ENCODE results near the gene FAM120A.
A peak's percentile ranks its signal among the peaks of the same experiment; 100 is the strongest.
"Not testable (repeated sequence)": the region's sequence is repeated elsewhere in the genome, so short reads cannot be mapped to it uniquely, and the experiment has no call there.

The FAM120A gene

GRCh38 chr9:93500571-93501298, 49.2 kb downstream of the FAM120A start:
- H3K27me3 ChIP-seq (replicated peaks; ENCODE audit: control insufficient read depth, insufficient read depth, low read length, poor library complexity, severe bottlenecking) = no peaks in the 10 kb centered on the region
- peak overlapping the region; percentile 55 for H3K4me3 ChIP-seq (ENCODE audit: insufficient read depth, low read depth, low read length, poor library complexity, severe bottlenecking)
- H3K9me3 ChIP-seq (ENCODE audit: control insufficient read depth, low read length) = no peaks in the 10 kb centered on the region
- H3K36me3 ChIP-seq (ENCODE audit: control insufficient read depth, insufficient read depth, low read length) = peaks cover 17% of the 10 kb centered on the region
- peak overlapping the region; percentile 34 for H3K27ac ChIP-seq (ENCODE audit: insufficient read depth, low read length, poor library complexity, severe bottlenecking)
- peaks cover 10% of the 10 kb centered on the region for H3K4me1 ChIP-seq (ENCODE audit: control insufficient read depth, insufficient read depth, low read length, poor library complexity, severe bottlenecking)
- DNase-seq = no peak

GRCh38 chr9:93501406-93501805, 49.9 kb downstream of the FAM120A start:
- H3K27me3 ChIP-seq (replicated peaks; ENCODE audit: control insufficient read depth, insufficient read depth, low read length, poor library complexity, severe bottlenecking) = no peaks in the 10 kb centered on the region
- H3K4me3 ChIP-seq (ENCODE audit: insufficient read depth, low read depth, low read length, poor library complexity, severe bottlenecking) = peak overlapping the region; percentile 55
- peaks cover 17% of the 10 kb centered on the region for H3K36me3 ChIP-seq (ENCODE audit: control insufficient read depth, insufficient read depth, low read length)
- peak overlapping the region; percentile 34 for H3K27ac ChIP-seq (ENCODE audit: insufficient read depth, low read length, poor library complexity, severe bottlenecking)
- H3K9me3 ChIP-seq (ENCODE audit: control insufficient read depth, low read length) = no peaks in the 10 kb centered on the region
- peaks cover 10% of the 10 kb centered on the region for H3K4me1 ChIP-seq (ENCODE audit: control insufficient read depth, insufficient read depth, low read length, poor library complexity, severe bottlenecking)
- DNase-seq = no peak

- no peak overlapping the region for H3K27ac ChIP-seq (ENCODE audit: insufficient read depth, low read length, poor library complexity, severe bottlenecking)
- peaks cover 6% of the 10 kb centered on the region for H3K36me3 ChIP-seq (ENCODE audit: control insufficient read depth, insufficient read depth, low read length)
Observed at GRCh38 chr9:93503381-93503780, 51.9 kb downstream of the FAM120A start.

GRCh38 chr9:93505541-93506132, 54.2 kb downstream of the FAM120A start:
- no peak overlapping the region for H3K4me3 ChIP-seq (ENCODE audit: insufficient read depth, low read depth, low read length, poor library complexity, severe bottlenecking)
- no peak for DNase-seq
- H3K9me3 ChIP-seq (ENCODE audit: control insufficient read depth, low read length) = no peaks in the 10 kb centered on the region
- H3K27ac ChIP-seq (ENCODE audit: insufficient read depth, low read length, poor library complexity, severe bottlenecking) = no peak overlapping the region
- no peaks in the 10 kb centered on the region for H3K27me3 ChIP-seq (replicated peaks; ENCODE audit: control insufficient read depth, insufficient read depth, low read length, poor library complexity, severe bottlenecking)
- H3K4me1 ChIP-seq (ENCODE audit: control insufficient read depth, insufficient read depth, low read length, poor library complexity, severe bottlenecking) = peaks cover 4% of the 10 kb centered on the region
- no peaks in the 10 kb centered on the region for H3K36me3 ChIP-seq (ENCODE audit: control insufficient read depth, insufficient read depth, low read length)

More at GRCh38 chr9:93503381-93503780, 51.9 kb downstream of the FAM120A start:
- Histone ChIP-seq H3K4me3 (ENCODE audit: insufficient read depth, low read depth, low read length, poor library complexity, severe bottlenecking) (no peak overlapping the region), H3K9me3 (ENCODE audit: control insufficient read depth, low read length) (no peaks in the 10 kb centered on the region), H3K27me3 (replicated peaks; ENCODE audit: control insufficient read depth, insufficient read depth, low read length, poor library complexity, severe bottlenecking) (no peaks in the 10 kb centered on the region), H3K4me1 (ENCODE audit: control insufficient read depth, insufficient read depth, low read length, poor library complexity, severe bottlenecking) (peaks cover 10% of the 10 kb centered on the region)
- no peak for DNase-seq

- H3K27me3 ChIP-seq (replicated peaks; ENCODE audit: control insufficient read depth, insufficient read depth, low read length, poor library complexity, severe bottlenecking) = no peaks in the 10 kb centered on the region
- DNase-seq = no peak
- H3K27ac ChIP-seq (ENCODE audit: insufficient read depth, low read length, poor library complexity, severe bottlenecking) = no peak overlapping the region
- no peak overlapping the region for H3K4me3 ChIP-seq (ENCODE audit: insufficient read depth, low read depth, low read length, poor library complexity, severe bottlenecking)
- H3K36me3 ChIP-seq (ENCODE audit: control insufficient read depth, insufficient read depth, low read length) = no peaks in the 10 kb centered on the region
- no peaks in the 10 kb centered on the region for H3K4me1 ChIP-seq (ENCODE audit: control insufficient read depth, insufficient read depth, low read length, poor library complexity, severe bottlenecking)
- H3K9me3 ChIP-seq (ENCODE audit: control insufficient read depth, low read length) = no peaks in the 10 kb centered on the region
Observed at GRCh38 chr9:93507768-93508167, 56.3 kb downstream of the FAM120A start.

GRCh38 chr9:93508207-93508606, 56.7 kb downstream of the FAM120A start:
- H3K4me1 ChIP-seq (ENCODE audit: control insufficient read depth, insufficient read depth, low read length, poor library complexity, severe bottlenecking) = no peaks in the 10 kb centered on the region
- no peak for DNase-seq
- H3K27ac ChIP-seq (ENCODE audit: insufficient read depth, low read length, poor library complexity, severe bottlenecking) = no peak overlapping the region
- H3K4me3 ChIP-seq (ENCODE audit: insufficient read depth, low read depth, low read length, poor library complexity, severe bottlenecking) = no peak overlapping the region
- H3K9me3 ChIP-seq (ENCODE audit: control insufficient read depth, low read length) = no peaks in the 10 kb centered on the region
- H3K27me3 ChIP-seq (replicated peaks; ENCODE audit: control insufficient read depth, insufficient read depth, low read length, poor library complexity, severe bottlenecking) = no peaks in the 10 kb centered on the region
- no peaks in the 10 kb centered on the region for H3K36me3 ChIP-seq (ENCODE audit: control insufficient read depth, insufficient read depth, low read length)

GRCh38 chr9:93509084-93509483, 57.6 kb downstream of the FAM120A start:
- H3K4me1 ChIP-seq (ENCODE audit: control insufficient read depth, insufficient read depth, low read length, poor library complexity, severe bottlenecking) = no peaks in the 10 kb centered on the region
- no peak for DNase-seq
- H3K36me3 ChIP-seq (ENCODE audit: control insufficient read depth, insufficient read depth, low read length) = peaks cover 6% of the 10 kb centered on the region
- H3K4me3 ChIP-seq (ENCODE audit: insufficient read depth, low read depth, low read length, poor library complexity, severe bottlenecking) = no peak overlapping the region
- no peaks in the 10 kb centered on the region for H3K27me3 ChIP-seq (replicated peaks; ENCODE audit: control insufficient read depth, insufficient read depth, low read length, poor library complexity, severe bottlenecking)
- H3K27ac ChIP-seq (ENCODE audit: insufficient read depth, low read length, poor library complexity, severe bottlenecking) = no peak overlapping the region
- no peaks in the 10 kb centered on the region for H3K9me3 ChIP-seq (ENCODE audit: control insufficient read depth, low read length)

- H3K4me1 ChIP-seq (ENCODE audit: control insufficient read depth, insufficient read depth, low read length, poor library complexity, severe bottlenecking) = no peaks in the 10 kb centered on the region
- no peak for DNase-seq
- H3K36me3 ChIP-seq (ENCODE audit: control insufficient read depth, insufficient read depth, low read length) = peaks cover 6% of the 10 kb centered on the region
- H3K9me3 ChIP-seq (ENCODE audit: control insufficient read depth, low read length) = no peaks in the 10 kb centered on the region
- H3K27me3 ChIP-seq (replicated peaks; ENCODE audit: control insufficient read depth, insufficient read depth, low read length, poor library complexity, severe bottlenecking) = no peaks in the 10 kb centered on the region
- no peak overlapping the region for H3K27ac ChIP-seq (ENCODE audit: insufficient read depth, low read length, poor library complexity, severe bottlenecking)
- H3K4me3 ChIP-seq (ENCODE audit: insufficient read depth, low read depth, low read length, poor library complexity, severe bottlenecking) = no peak overlapping the region
Observed at GRCh38 chr9:93510041-93510440, 58.6 kb downstream of the FAM120A start.

GRCh38 chr9:93511228-93511627, 59.7 kb downstream of the FAM120A start:
- H3K27ac ChIP-seq (ENCODE audit: insufficient read depth, low read length, poor library complexity, severe bottlenecking); DNase-seq; H3K4me1 ChIP-seq (ENCODE audit: control insufficient read depth, insufficient read depth, low read length, poor library complexity, severe bottlenecking); H3K27me3 ChIP-seq (replicated peaks; ENCODE audit: control insufficient read depth, insufficient read depth, low read length, poor library complexity, severe bottlenecking); H3K4me3 ChIP-seq (ENCODE audit: insufficient read depth, low read depth, low read length, poor library complexity, severe bottlenecking); H3K9me3 ChIP-seq (ENCODE audit: control insufficient read depth, low read length); H3K36me3 ChIP-seq (ENCODE audit: control insufficient read depth, insufficient read depth, low read length): not testable (repeated sequence)

GRCh38 chr9:93512170-93512812, 60.8 kb downstream of the FAM120A start:
- H3K27ac ChIP-seq (ENCODE audit: insufficient read depth, low read length, poor library complexity, severe bottlenecking) = not testable (repeated sequence)

More at GRCh38 chr9:93512170-93512812, 60.8 kb downstream of the FAM120A start:
- H3K27me3 ChIP-seq (replicated peaks; ENCODE audit: control insufficient read depth, insufficient read depth, low read length, poor library complexity, severe bottlenecking); H3K4me3 ChIP-seq (ENCODE audit: insufficient read depth, low read depth, low read length, poor library complexity, severe bottlenecking); H3K9me3 ChIP-seq (ENCODE audit: control insufficient read depth, low read length); DNase-seq; H3K36me3 ChIP-seq (ENCODE audit: control insufficient read depth, insufficient read depth, low read length); H3K4me1 ChIP-seq (ENCODE audit: control insufficient read depth, insufficient read depth, low read length, poor library complexity, severe bottlenecking): not testable (repeated sequence)
